ENCODE data around the gene RICTOR. TPM values are rescaled to one million over a fixed set of nuclear protein-coding genes. Genes with fewer than 3 reads are reported as not detected.
"Not testable (repeated sequence)": the region's sequence is repeated elsewhere in the genome, so short reads cannot be mapped to it uniquely, and the experiment has no call there.

The RICTOR gene
- total RNA-seq, 2 donors from 2014 or later = 35.1 to 84.8 TPM

GRCh38 chr5:39055027-39055767 is 19.0 kb downstream of the RICTOR start:
- no peaks in the 10 kb centered on the region for H3K9me3 Mint-ChIP-seq
- H3K27ac Mint-ChIP-seq = no peak overlapping the region
- peaks cover 24% of the 10 kb centered on the region for H3K36me3 Mint-ChIP-seq (ENCODE audit: low read depth)
- no peak for ATAC-seq (replicated peaks)
- peaks cover 30% of the 10 kb centered on the region for H3K4me1 Mint-ChIP-seq
- H3K27me3 Mint-ChIP-seq = no peaks in the 10 kb centered on the region
- no peak overlapping the region for H3K4me3 Mint-ChIP-seq

GRCh38 chr5:39053189-39053588 is 21.0 kb downstream of the RICTOR start:
- Mint-ChIP-seq H3K36me3 (ENCODE audit: low read depth) (peaks cover 33% of the 10 kb centered on the region), H3K27me3 (no peaks in the 10 kb centered on the region), H3K27ac (no peak overlapping the region), H3K4me3 (no peak overlapping the region), H3K4me1 (peaks cover 33% of the 10 kb centered on the region), H3K9me3 (no peaks in the 10 kb centered on the region)
- no peak for ATAC-seq (replicated peaks)

GRCh38 chr5:39052141-39052540 is 22.1 kb downstream of the RICTOR start:
- no peak overlapping the region for H3K27ac Mint-ChIP-seq
- ATAC-seq (replicated peaks) = no peak
- H3K9me3 Mint-ChIP-seq = no peaks in the 10 kb centered on the region
- H3K36me3 Mint-ChIP-seq (ENCODE audit: low read depth) = peaks cover 39% of the 10 kb centered on the region
- H3K4me3 Mint-ChIP-seq = no peak overlapping the region
- H3K4me1 Mint-ChIP-seq = peaks cover 33% of the 10 kb centered on the region
- no peaks in the 10 kb centered on the region for H3K27me3 Mint-ChIP-seq

- no peak overlapping the region for H3K4me3 Mint-ChIP-seq
- H3K27me3 Mint-ChIP-seq = no peaks in the 10 kb centered on the region
- ATAC-seq (replicated peaks) = no peak
- peaks cover 28% of the 10 kb centered on the region for H3K4me1 Mint-ChIP-seq
- H3K9me3 Mint-ChIP-seq = no peaks in the 10 kb centered on the region
- H3K27ac Mint-ChIP-seq = no peak overlapping the region
- H3K36me3 Mint-ChIP-seq (ENCODE audit: low read depth) = peaks cover 38% of the 10 kb centered on the region
These were observed 24.9 kb downstream of the RICTOR start for GRCh38 chr5:39049315-39049714.

- Mint-ChIP-seq H3K27ac (no peak overlapping the region), H3K9me3 (peaks cover 4% of the 10 kb centered on the region), H3K36me3 (ENCODE audit: low read depth) (peaks cover 35% of the 10 kb centered on the region), H3K27me3 (no peaks in the 10 kb centered on the region), H3K4me3 (no peak overlapping the region), H3K4me1 (peaks cover 30% of the 10 kb centered on the region)
- ATAC-seq (replicated peaks) = no peak
These were observed 33.3 kb downstream of the RICTOR start for GRCh38 chr5:39040875-39041274.

GRCh38 chr5:39034493-39034892 is 39.7 kb downstream of the RICTOR start:
- Mint-ChIP-seq H3K36me3 (ENCODE audit: low read depth) (peaks cover 28% of the 10 kb centered on the region), H3K4me1 (peaks cover 30% of the 10 kb centered on the region)
- H3K4me3 Mint-ChIP-seq; H3K27ac Mint-ChIP-seq; H3K27me3 Mint-ChIP-seq; H3K9me3 Mint-ChIP-seq; ATAC-seq (replicated peaks): not testable (repeated sequence)

GRCh38 chr5:39031041-39031440 is 43.2 kb downstream of the RICTOR start:
- Mint-ChIP-seq H3K27me3 (no peaks in the 10 kb centered on the region), H3K4me3 (no peak overlapping the region), H3K27ac (peak overlapping the region; percentile 4), H3K36me3 (ENCODE audit: low read depth) (peaks cover 57% of the 10 kb centered on the region), H3K9me3 (peaks cover 9% of the 10 kb centered on the region), H3K4me1 (peaks cover 23% of the 10 kb centered on the region)
- ATAC-seq (replicated peaks) = no peak

- Mint-ChIP-seq H3K4me3 (peak overlapping the region; percentile 14), H3K27me3 (no peaks in the 10 kb centered on the region), H3K36me3 (ENCODE audit: low read depth) (peaks cover 63% of the 10 kb centered on the region), H3K4me1 (peaks cover 19% of the 10 kb centered on the region), H3K9me3 (peaks cover 5% of the 10 kb centered on the region), H3K27ac (peak overlapping the region; percentile 55)
- ATAC-seq (replicated peaks) = no peak
These were observed 48.7 kb downstream of the RICTOR start for GRCh38 chr5:39025456-39025855.

- Mint-ChIP-seq H3K36me3 (ENCODE audit: low read depth) (peaks cover 63% of the 10 kb centered on the region), H3K27me3 (no peaks in the 10 kb centered on the region), H3K9me3 (peaks cover 5% of the 10 kb centered on the region), H3K27ac (peak overlapping the region; percentile 55), H3K4me1 (peaks cover 21% of the 10 kb centered on the region), H3K4me3 (peak overlapping the region; percentile 14)
- ATAC-seq (replicated peaks) = peak; percentile 45
These were observed 49.3 kb downstream of the RICTOR start for GRCh38 chr5:39024884-39025283.

- Mint-ChIP-seq H3K9me3 (peaks cover 4% of the 10 kb centered on the region), H3K27me3 (no peaks in the 10 kb centered on the region), H3K4me3 (no peak overlapping the region), H3K4me1 (peaks cover 28% of the 10 kb centered on the region), H3K36me3 (ENCODE audit: low read depth) (peaks cover 63% of the 10 kb centered on the region), H3K27ac (no peak overlapping the region)
- ATAC-seq (replicated peaks) = no peak
These were observed 50.2 kb downstream of the RICTOR start for GRCh38 chr5:39024005-39024404.

GRCh38 chr5:39023121-39023520 is 51.1 kb downstream of the RICTOR start:
- no peak overlapping the region for H3K27ac Mint-ChIP-seq
- no peaks in the 10 kb centered on the region for H3K9me3 Mint-ChIP-seq
- ATAC-seq (replicated peaks) = no peak
- peaks cover 63% of the 10 kb centered on the region for H3K36me3 Mint-ChIP-seq (ENCODE audit: low read depth)
- H3K4me1 Mint-ChIP-seq = peaks cover 31% of the 10 kb centered on the region
- H3K27me3 Mint-ChIP-seq = no peaks in the 10 kb centered on the region
- H3K4me3 Mint-ChIP-seq = no peak overlapping the region

GRCh38 chr5:39022151-39022550 is 52.0 kb downstream of the RICTOR start:
- Mint-ChIP-seq H3K27ac (no peak overlapping the region), H3K27me3 (no peaks in the 10 kb centered on the region), H3K4me3 (no peak overlapping the region), H3K9me3 (no peaks in the 10 kb centered on the region), H3K36me3 (ENCODE audit: low read depth) (peaks cover 62% of the 10 kb centered on the region), H3K4me1 (peaks cover 31% of the 10 kb centered on the region)
- ATAC-seq (replicated peaks) = no peak

GRCh38 chr5:39021413-39021812 is 52.8 kb downstream of the RICTOR start:
- Mint-ChIP-seq H3K27me3 (no peaks in the 10 kb centered on the region), H3K9me3 (no peaks in the 10 kb centered on the region), H3K36me3 (ENCODE audit: low read depth) (peaks cover 61% of the 10 kb centered on the region), H3K4me3 (no peak overlapping the region), H3K4me1 (peaks cover 34% of the 10 kb centered on the region), H3K27ac (no peak overlapping the region)
- no peak for ATAC-seq (replicated peaks)

GRCh38 chr5:39020458-39020857 is 53.7 kb downstream of the RICTOR start:
- Mint-ChIP-seq H3K9me3 (no peaks in the 10 kb centered on the region), H3K4me1 (peaks cover 43% of the 10 kb centered on the region), H3K27me3 (no peaks in the 10 kb centered on the region), H3K27ac (no peak overlapping the region), H3K4me3 (no peak overlapping the region), H3K36me3 (ENCODE audit: low read depth) (peaks cover 62% of the 10 kb centered on the region)
- ATAC-seq (replicated peaks) = no peak

- Mint-ChIP-seq H3K36me3 (ENCODE audit: low read depth) (peaks cover 65% of the 10 kb centered on the region), H3K4me3 (no peak overlapping the region), H3K27me3 (no peaks in the 10 kb centered on the region), H3K9me3 (no peaks in the 10 kb centered on the region), H3K27ac (peak overlapping the region; percentile 12), H3K4me1 (peaks cover 37% of the 10 kb centered on the region)
- no peak for ATAC-seq (replicated peaks)
These were observed 54.9 kb downstream of the RICTOR start for GRCh38 chr5:39019254-39019653.
